GM18873 (cell line): ENCODE data around the gene GNG2.

Experiments
- ATAC-seq: cut with Tn5 transposase; IDR thresholded peaks from one replicate; pipeline ENCODE4 v1.9.1; 2021; ENCODE audit warnings: mild to moderate bottlenecking, moderate library complexity, moderate number of reproducible peaks; ENCODE audit not compliant: unreplicated experiment, low FRiP score

Gene GNG2

GRCh38 chr14:51852541-51852940, 7.9 kb upstream of the GNG2 start:
- ATAC-seq: no peak

- ATAC-seq: no peak
Observed at GRCh38 chr14:51855234-51855633, 5.2 kb upstream of the GNG2 start.

DNA sequence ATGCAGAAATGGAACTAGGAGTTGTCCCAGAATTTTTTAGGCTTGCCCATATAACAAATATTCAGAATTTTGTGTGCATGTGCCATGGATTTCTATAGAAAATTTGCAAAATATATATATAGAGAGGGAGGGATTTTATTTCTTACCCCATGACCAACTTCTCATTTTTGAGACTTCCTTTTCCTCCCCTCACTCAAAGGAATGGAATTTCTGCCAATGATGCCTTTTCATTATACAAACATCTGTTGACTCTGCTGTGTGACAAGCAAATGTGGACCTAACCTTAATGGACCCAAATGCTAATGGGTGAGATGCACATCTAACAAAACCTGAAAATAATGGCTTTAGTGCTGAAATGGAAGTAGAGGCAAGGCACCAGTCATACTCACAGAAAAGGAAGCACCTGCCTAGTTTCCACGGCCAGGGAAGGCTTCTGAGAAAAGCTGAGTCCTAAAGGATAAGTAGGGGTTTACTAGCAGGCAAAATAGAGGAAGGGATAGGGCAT, 3.6 kb upstream of the GNG2 start:
- no peak for ATAC-seq

- no peak for ATAC-seq
Observed at GRCh38 chr14:51859131-51859530, 1.3 kb upstream of the GNG2 start.

- peak; percentile 1 for ATAC-seq
Observed at GRCh38 chr14:51860825-51861499, 550 bp downstream of the GNG2 start.

DNA sequence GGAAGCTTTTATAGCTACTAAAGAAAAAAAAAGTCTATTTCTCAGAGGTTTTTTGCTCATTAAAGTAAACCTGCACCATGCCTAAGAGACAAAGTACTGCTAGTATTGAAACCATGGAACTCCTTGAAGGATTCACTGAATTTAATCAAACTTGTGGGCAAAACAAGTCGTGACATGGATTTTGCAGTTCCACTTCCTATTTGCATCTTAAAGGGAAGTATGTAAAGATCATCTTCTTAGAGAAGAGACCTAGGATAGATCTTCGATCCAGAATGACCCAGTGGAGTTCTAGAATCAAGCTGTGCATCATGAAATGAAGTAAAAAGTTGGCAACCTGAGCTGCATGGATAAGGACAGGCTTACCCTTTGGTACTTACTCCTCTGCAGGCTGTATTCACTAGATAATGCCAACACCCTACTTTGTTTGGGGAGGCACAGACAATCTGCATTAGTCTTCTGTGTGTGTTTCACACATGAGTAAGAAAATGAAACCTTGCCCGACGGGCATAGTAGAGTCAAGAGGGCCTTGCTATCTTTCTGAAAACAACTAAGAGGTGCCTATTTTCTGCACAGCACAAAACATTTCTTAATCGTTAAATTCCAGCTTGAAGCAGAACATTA, 1.9 kb downstream of the GNG2 start:
- ATAC-seq: no peak

GRCh38 chr14:51862860-51863259, 2.4 kb downstream of the GNG2 start:
- no peak for ATAC-seq

GRCh38 chr14:51865953-51866747, 5.7 kb downstream of the GNG2 start:
- no peak for ATAC-seq

GRCh38 chr14:51867741-51868140, 7.3 kb downstream of the GNG2 start:
- no peak for ATAC-seq

GRCh38 chr14:51868405-51868804, 8.0 kb downstream of the GNG2 start:
- no peak for ATAC-seq

GRCh38 chr14:51869411-51870100, 9.1 kb downstream of the GNG2 start:
- no peak for ATAC-seq

- no peak for ATAC-seq
Observed at GRCh38 chr14:51870606-51871005, 10.2 kb downstream of the GNG2 start.

GRCh38 chr14:51871846-51872245, 11.4 kb downstream of the GNG2 start:
- ATAC-seq: no peak

DNA sequence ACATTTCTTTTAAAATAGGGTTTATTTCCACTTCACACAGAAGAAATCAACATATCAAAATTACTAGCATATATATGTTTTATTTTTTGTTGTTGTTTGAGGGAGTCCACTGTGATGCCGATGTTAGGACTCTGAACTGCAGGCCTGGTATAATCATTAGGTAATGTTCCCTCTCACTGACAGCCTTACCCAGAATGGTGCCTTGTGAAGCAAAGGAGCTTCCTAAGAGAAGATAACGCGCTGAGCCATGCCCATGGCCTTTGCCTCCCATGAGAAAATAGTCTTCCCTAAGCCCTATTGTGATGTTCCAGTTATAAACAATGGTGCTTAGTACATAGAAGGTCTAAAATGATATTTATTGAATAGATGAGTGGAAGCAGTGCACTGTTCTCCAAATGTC, 12.0 kb downstream of the GNG2 start:
- ATAC-seq: no peak

- peak; percentile 93 for ATAC-seq
Observed at GRCh38 chr14:51873221-51873893, 12.9 kb downstream of the GNG2 start.

- ATAC-seq: no peak
Observed at GRCh38 chr14:51877810-51878209, 17.4 kb downstream of the GNG2 start.

- no peak for ATAC-seq
Observed at GRCh38 chr14:51879170-51879569, 18.8 kb downstream of the GNG2 start.

DNA sequence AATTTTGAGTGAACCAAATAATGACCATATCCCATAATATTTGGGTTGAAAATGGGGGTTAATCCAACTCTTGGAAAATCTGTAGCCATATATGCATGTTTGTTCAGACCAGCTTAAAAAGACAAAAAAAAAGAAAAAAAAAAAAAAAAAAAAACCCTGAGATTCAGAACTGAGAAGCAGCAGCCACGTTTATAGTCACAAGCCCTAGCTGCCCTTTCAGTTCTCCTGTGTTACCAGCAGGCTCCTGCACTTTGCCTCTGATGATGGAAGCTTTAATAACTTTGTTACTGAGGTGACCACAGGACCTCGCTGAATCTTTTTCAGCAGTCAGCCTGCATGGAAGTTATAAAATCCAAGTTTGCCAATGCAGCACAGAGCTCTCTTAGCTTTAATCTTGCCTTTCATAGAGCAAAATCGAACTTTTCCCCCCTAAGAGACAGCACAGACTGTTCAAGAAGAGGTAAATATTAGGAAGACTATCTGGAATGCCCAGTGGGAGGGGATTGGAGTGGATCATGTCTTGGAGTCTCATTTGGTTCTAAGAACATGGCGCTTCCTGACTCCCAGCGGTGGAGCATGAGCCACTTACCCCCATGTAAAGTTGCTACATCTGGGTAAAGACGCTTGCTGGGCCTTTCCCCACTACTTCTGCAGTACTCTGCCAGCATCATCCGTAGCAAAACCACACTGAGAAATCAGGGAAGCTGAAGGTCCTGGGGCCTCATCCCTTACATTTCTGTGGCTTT, 20.6 kb downstream of the GNG2 start:
- ATAC-seq: no peak

DNA sequence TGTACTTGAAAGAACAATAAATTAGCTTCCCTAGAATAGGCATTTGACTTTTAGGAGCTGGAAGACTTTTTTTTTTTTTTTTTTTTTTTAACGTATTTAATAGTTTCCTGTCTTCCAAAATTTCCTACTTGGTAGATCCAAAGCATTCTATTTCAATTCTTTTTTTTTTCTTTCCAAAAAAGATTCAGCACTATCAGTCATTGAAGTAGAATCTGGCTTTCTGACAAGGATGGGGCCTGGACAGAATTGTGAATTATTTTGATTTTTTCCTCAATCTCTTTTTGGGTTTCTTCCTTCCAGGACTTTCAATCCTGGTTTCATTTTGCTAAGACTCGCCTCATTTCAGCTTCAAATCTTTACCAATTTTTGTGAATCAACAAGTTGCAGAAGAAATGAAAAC, 21.2 kb downstream of the GNG2 start:
- no peak for ATAC-seq

- ATAC-seq: no peak
Observed at GRCh38 chr14:51883232-51883631, 22.8 kb downstream of the GNG2 start.
